HFFc6 (cell line): ENCODE data around the gene KRT82. TPM values are rescaled to one million over a fixed set of nuclear protein-coding genes. Genes with fewer than 3 reads are reported as not detected.
"Not testable (repeated sequence)": the region's sequence is repeated elsewhere in the genome, so short reads cannot be mapped to it uniquely, and the experiment has no call there.

Source experiments
- DNase-seq: peaks from one replicate; pipeline ENCODE4 v3.0.0-alpha.2; 2018
- H3K27ac Mint-ChIP-seq: 2 replicates; pipeline ENCODE4 v1.8.0; 2020; ENCODE audit warnings: mild to moderate bottlenecking, mixed read lengths
- H3K27me3 Mint-ChIP-seq: 2 replicates; pipeline ENCODE4 v1.8.0; 2021; ENCODE audit warnings: mild to moderate bottlenecking, moderate library complexity, mixed read lengths; ENCODE audit not compliant: insufficient read depth
- H3K36me3 Mint-ChIP-seq: 2 replicates; pipeline ENCODE4 v1.8.0; 2021; ENCODE audit warnings: low read depth, mixed read lengths
- H3K4me1 Mint-ChIP-seq: 2 replicates; pipeline ENCODE4 v1.8.0; 2020; ENCODE audit warnings: low read depth, mixed read lengths
- H3K4me3 Mint-ChIP-seq: 2 replicates; pipeline ENCODE4 v1.8.0; 2020; ENCODE audit warnings: mild to moderate bottlenecking, moderate library complexity, mixed read lengths
- H3K9me3 Mint-ChIP-seq: 2 replicates; pipeline ENCODE4 v1.8.0; 2020; ENCODE audit warnings: mild to moderate bottlenecking, mixed read lengths
- CTCF ChIP-seq: fragments of 200-600 bp; sonication (generic); IDR thresholded peaks from 2 replicates; pipeline ENCODE4 v1.5.0; 2021; ENCODE audit warnings: antibody characterized with exemption, mild to moderate bottlenecking
- total RNA-seq, 6 experiments: library from RNA; stranded (reverse); fragmentation: NEBNext Ultra II Directional; extraction: Animal tissue kit (Norgen Biotek cat#: 25700); gene quantifications; 2 replicates in 1 of 6; 3 replicates in 5 of 6; pipeline ENCODE4 v1.2.3, GENCODE V29; 2021

Gene KRT82
- total RNA-seq, 6 experiments from 2014 or later: not detected

- no peak for DNase-seq
- H3K4me1 Mint-ChIP-seq: peaks cover 9% of the 10 kb centered on the region
- H3K4me3 Mint-ChIP-seq: no peak overlapping the region
- H3K27me3 Mint-ChIP-seq: peaks cover 24% of the 10 kb centered on the region
- H3K27ac Mint-ChIP-seq: no peak overlapping the region
- TF ChIP-seq CTCF: no peak; the same call in 1 of the 2 replicates
- no peaks in the 10 kb centered on the region for H3K36me3 Mint-ChIP-seq
- H3K9me3 Mint-ChIP-seq: no peaks in the 10 kb centered on the region
Observed at GRCh38 chr12:52413782-52414345, 7.7 kb upstream of the KRT82 start.

GRCh38 chr12:52413202-52413601, 7.1 kb upstream of the KRT82 start:
- Mint-ChIP-seq H3K27me3 (peaks cover 29% of the 10 kb centered on the region), H3K4me3 (no peak overlapping the region)
- TF ChIP-seq CTCF: no peak

GRCh38 chr12:52411815-52412214, 5.7 kb upstream of the KRT82 start:
- H3K27me3 Mint-ChIP-seq: peaks cover 40% of the 10 kb centered on the region
- no peaks in the 10 kb centered on the region for H3K9me3 Mint-ChIP-seq
- H3K4me3 Mint-ChIP-seq: no peak overlapping the region
- no peaks in the 10 kb centered on the region for H3K36me3 Mint-ChIP-seq
- no peak overlapping the region for H3K27ac Mint-ChIP-seq
- DNase-seq: no peak
- TF ChIP-seq CTCF: no peak
- peaks cover 9% of the 10 kb centered on the region for H3K4me1 Mint-ChIP-seq

More at GRCh38 chr12:52413202-52413601, 7.1 kb upstream of the KRT82 start:
- H3K4me1 Mint-ChIP-seq: peaks cover 9% of the 10 kb centered on the region
- no peak for DNase-seq
- H3K9me3 Mint-ChIP-seq: no peaks in the 10 kb centered on the region
- H3K27ac Mint-ChIP-seq: no peak overlapping the region
- no peaks in the 10 kb centered on the region for H3K36me3 Mint-ChIP-seq

- not testable (repeated sequence) for H3K4me3 Mint-ChIP-seq, H3K27ac Mint-ChIP-seq, H3K4me1 Mint-ChIP-seq, DNase-seq, H3K36me3 Mint-ChIP-seq, H3K9me3 Mint-ChIP-seq
- H3K27me3 Mint-ChIP-seq: peaks cover 46% of the 10 kb centered on the region
Observed at GRCh38 chr12:52410589-52411248, 4.6 kb upstream of the KRT82 start.

- Mint-ChIP-seq H3K27me3 (peaks cover 50% of the 10 kb centered on the region), H3K4me1 (no peaks in the 10 kb centered on the region), H3K27ac (no peak overlapping the region), H3K36me3 (no peaks in the 10 kb centered on the region), H3K9me3 (no peaks in the 10 kb centered on the region), H3K4me3 (no peak overlapping the region)
- no peak for DNase-seq
- 0 out of 2 replicates have a peak, but pooled peaks have one; percentile 28 for TF ChIP-seq CTCF
Observed at GRCh38 chr12:52407918-52408317, 1.8 kb upstream of the KRT82 start.

- no peak overlapping the region for H3K4me3 Mint-ChIP-seq
- H3K36me3 Mint-ChIP-seq: no peaks in the 10 kb centered on the region
- no peaks in the 10 kb centered on the region for H3K9me3 Mint-ChIP-seq
- DNase-seq: no peak
- no peak overlapping the region for H3K27ac Mint-ChIP-seq
- TF ChIP-seq CTCF: peak; percentile 28; the same call in 1 of the 2 replicates
- H3K4me1 Mint-ChIP-seq: no peaks in the 10 kb centered on the region
- H3K27me3 Mint-ChIP-seq: peaks cover 55% of the 10 kb centered on the region
Observed at GRCh38 chr12:52404951-52405350, 1.2 kb downstream of the KRT82 start.
